Middle frontal gyrus (tissue), 1 donor: Measurements from ENCODE around the gene SEC14L2.
"Not testable (repeated sequence)": the region's sequence is repeated elsewhere in the genome, so short reads cannot be mapped to it uniquely, and the experiment has no call there.

Source experiments
- DNase-seq: peaks from one replicate; pipeline ENCODE4 v3.0.0-alpha.2; 2015; ENCODE audit warnings: low spot score; ENCODE audit errors: extremely low spot score

Gene SEC14L2

GRCh38 chr22:30455075-30455840, 58.4 kb downstream of the SEC14L2 start:
- DNase-seq: no peak

GRCh38 chr22:30457981-30458380, 61.2 kb downstream of the SEC14L2 start:
- no peak for DNase-seq

GRCh38 chr22:30459181-30460052, 62.6 kb downstream of the SEC14L2 start:
- no peak for DNase-seq

GRCh38 chr22:30460147-30460546, 63.3 kb downstream of the SEC14L2 start:
- DNase-seq: no peak

GRCh38 chr22:30460555-30460954, 63.7 kb downstream of the SEC14L2 start:
- DNase-seq: not testable (repeated sequence)

- DNase-seq: no peak
These were observed 72.3 kb downstream of the SEC14L2 start for GRCh38 chr22:30469165-30469564.

- no peak for DNase-seq
These were observed 73.8 kb downstream of the SEC14L2 start for GRCh38 chr22:30470655-30471054.

- DNase-seq: no peak
These were observed 74.9 kb downstream of the SEC14L2 start, which contains the start of gene SEC14L3 for GRCh38 chr22:30471616-30472318. Gene SEC14L3 (minus strand): TSS chr22:30472017. CDS start chr22:30471958, 59 bp downstream.

- no peak for DNase-seq
These were observed 76.3 kb downstream of the SEC14L2 start for GRCh38 chr22:30472994-30473720.

GRCh38 chr22:30474121-30474520, 77.3 kb downstream of the SEC14L2 start:
- DNase-seq: no peak
